OCI-LY7 (cell line): Measurements from ENCODE around the gene PCCA. TPM values are rescaled to one million over a fixed set of nuclear protein-coding genes. Genes with fewer than 3 reads are reported as not detected.

Experiments used
- BruUV-seq: library from RNA; stranded (reverse); fragments of 400-500 nt; replicated peaks from 2 replicates; lab custom pipeline; 2021; lab: Mats Ljungman, UMichigan
- CTCF ChIA-PET: fragments of 300-600 bp; sonication (Branson Sonifier 250); formaldehyde crosslinking; loops from one replicate; lab custom pipeline; 2022; ENCODE audit warnings: antibody characterized with exemption; ENCODE audit not compliant: unreplicated experiment; lab: Charles Lee
- POLR2A ChIA-PET: fragments of 300-600 bp; sonication (Branson Sonifier 250); formaldehyde crosslinking; loops from one replicate; lab custom pipeline; 2022; ENCODE audit warnings: antibody characterized with exemption; lab: Charles Lee
- DNase-seq: peaks from one replicate; pipeline ENCODE4 v3.0.0-alpha.2; 2015; ENCODE audit warnings: low spot score
- H2AFZ ChIP-seq: fragments of 200-600 bp; sonication (generic), shearing (Covaris generic); 2 replicates; pipeline ENCODE4 v1.6.1; 2014; ENCODE audit warnings: mild to moderate bottlenecking, antibody characterized with exemption, low read length, moderate library complexity
- H3K27ac ChIP-seq: fragments of 200-600 bp; sonication (generic); 2 replicates; pipeline ENCODE4 v1.5.1; 2014; ENCODE audit warnings: mixed run types, low read depth, mild to moderate bottlenecking, moderate library complexity, low read length, inconsistent platforms; ENCODE audit not compliant: poor library complexity, severe bottlenecking
- H3K36me3 ChIP-seq: fragments of 200-600 bp; sonication (generic); 2 replicates; pipeline ENCODE4 v1.6.1; 2014; ENCODE audit warnings: mild to moderate bottlenecking, antibody characterized with exemption, low read length, moderate library complexity, mixed read lengths; ENCODE audit not compliant: insufficient read depth
- H3K4me1 ChIP-seq: fragments of 200-600 bp; sonication (generic); 2 replicates; pipeline ENCODE4 v1.5.1; 2014; ENCODE audit warnings: mild to moderate bottlenecking, low read length; ENCODE audit not compliant: insufficient read depth, poor library complexity, severe bottlenecking
- H3K4me2 ChIP-seq: fragments of 200-600 bp; sonication (generic); 2 replicates; pipeline ENCODE4 v1.6.1; 2014; ENCODE audit warnings: mild to moderate bottlenecking, low read length
- H3K4me3 ChIP-seq: fragments of 200-600 bp; sonication (generic); 2 replicates; pipeline ENCODE4 v1.5.1; 2014; ENCODE audit warnings: mild to moderate bottlenecking, low read depth, low read length; ENCODE audit not compliant: poor library complexity, severe bottlenecking
- H3K79me2 ChIP-seq: fragments of 200-600 bp; sonication (generic); 2 replicates; pipeline ENCODE4 v1.6.1; 2016; ENCODE audit warnings: low read depth, mild to moderate bottlenecking, low read length, moderate library complexity, mixed read lengths; ENCODE audit not compliant: insufficient read depth
- H3K9me2 ChIP-seq: fragments of 200-600 bp; sonication (generic); 2 replicates; pipeline ENCODE4 v1.6.1; 2016; ENCODE audit warnings: mild to moderate bottlenecking, low read length, mixed read lengths; ENCODE audit not compliant: insufficient read depth
- H3K9me3 ChIP-seq: fragments of 200-600 bp; sonication (generic); 2 replicates; pipeline ENCODE4 v1.6.1; 2014; ENCODE audit warnings: mild to moderate bottlenecking, mixed run types, low read length, mixed read lengths
- H4K20me1 ChIP-seq: fragments of 200-600 bp; sonication (generic); 2 replicates; pipeline ENCODE4 v1.6.1; 2014; ENCODE audit warnings: mild to moderate bottlenecking, antibody characterized with exemption, low read length, moderate library complexity, mixed read lengths; ENCODE audit not compliant: insufficient read depth
- EZH2phosphoT487 ChIP-seq: fragments of 200-600 bp; sonication (generic); IDR thresholded peaks from 2 replicates; pipeline ENCODE4 v1.6.1; 2018; ENCODE audit warnings: low read depth, borderline replicate concordance, mild to moderate bottlenecking, mixed run types, antibody characterized with exemption, low read length, moderate library complexity, mixed read lengths
- intact Hi-C: fragments of 100-400 bp; cut with micrococcal nuclease; formaldehyde crosslinking; loops from one replicate; pipeline ENCODE4 v1.10.0; 2022; ENCODE audit not compliant: unreplicated experiment
- total RNA-seq, 2 experiments: library from RNA; depleted of rRNA in 1 of 2; stranded (reverse); fragments of >200 nt in 1 of 2; shearing (Covaris generic) in 1 of 2; gene quantifications; 2 replicates each; pipeline ENCODE4 v1.2.3, GENCODE V29; 2014 to 2022
- TF ChIP-seq, protein P1 (sequence below): fragments of 200-600 bp; sonication (generic); conservative IDR thresholded peaks from 2 replicates; pipeline ENCODE4 v1.5.1; 2014; ENCODE audit warnings: mild to moderate bottlenecking, antibody characterized with exemption, low read length, moderate library complexity, mixed read lengths

PCCA gene
- total RNA-seq, 2 experiments from 2014 or later = 2.7 to 7.2 TPM

GRCh38 chr13:100350601-100351000, 261.7 kb downstream of the PCCA start:
- no peak overlapping the region for H3K4me2 ChIP-seq
- TF ChIP-seq, protein P1, sequence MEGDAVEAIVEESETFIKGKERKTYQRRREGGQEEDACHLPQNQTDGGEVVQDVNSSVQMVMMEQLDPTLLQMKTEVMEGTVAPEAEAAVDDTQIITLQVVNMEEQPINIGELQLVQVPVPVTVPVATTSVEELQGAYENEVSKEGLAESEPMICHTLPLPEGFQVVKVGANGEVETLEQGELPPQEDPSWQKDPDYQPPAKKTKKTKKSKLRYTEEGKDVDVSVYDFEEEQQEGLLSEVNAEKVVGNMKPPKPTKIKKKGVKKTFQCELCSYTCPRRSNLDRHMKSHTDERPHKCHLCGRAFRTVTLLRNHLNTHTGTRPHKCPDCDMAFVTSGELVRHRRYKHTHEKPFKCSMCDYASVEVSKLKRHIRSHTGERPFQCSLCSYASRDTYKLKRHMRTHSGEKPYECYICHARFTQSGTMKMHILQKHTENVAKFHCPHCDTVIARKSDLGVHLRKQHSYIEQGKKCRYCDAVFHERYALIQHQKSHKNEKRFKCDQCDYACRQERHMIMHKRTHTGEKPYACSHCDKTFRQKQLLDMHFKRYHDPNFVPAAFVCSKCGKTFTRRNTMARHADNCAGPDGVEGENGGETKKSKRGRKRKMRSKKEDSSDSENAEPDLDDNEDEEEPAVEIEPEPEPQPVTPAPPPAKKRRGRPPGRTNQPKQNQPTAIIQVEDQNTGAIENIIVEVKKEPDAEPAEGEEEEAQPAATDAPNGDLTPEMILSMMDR = no peak
- TF ChIP-seq EZH2phosphoT487 = no peak
- H3K79me2 ChIP-seq = no peaks in the 10 kb centered on the region
- H3K36me3 ChIP-seq = no peaks in the 10 kb centered on the region
- H3K4me1 ChIP-seq = no peaks in the 10 kb centered on the region
- H3K4me3 ChIP-seq = no peak overlapping the region
- H4K20me1 ChIP-seq = no peaks in the 10 kb centered on the region
- no peak overlapping the region for H2AFZ ChIP-seq
- DNase-seq = no peak
- intact Hi-C loops = no loop called here
- no TSS peak for BruUV-seq
- ChIA-PET CTCF (no interaction called here), POLR2A (interaction anchor here (0.6 kb wide), 1 partner anchor 437 kb away, joined by 3 read pairs; no protein-coding TSS in a partner anchor)
- no peaks in the 10 kb centered on the region for H3K9me3 ChIP-seq
- no peaks in the 10 kb centered on the region for H3K9me2 ChIP-seq
- H3K27ac ChIP-seq = no peak overlapping the region

- Histone ChIP-seq H3K9me3 (no peaks in the 10 kb centered on the region), H3K4me1 (no peaks in the 10 kb centered on the region), H2AFZ (no peak overlapping the region), H3K27ac (no peak overlapping the region), H3K4me2 (no peak overlapping the region), H3K79me2 (no peaks in the 10 kb centered on the region), H4K20me1 (no peaks in the 10 kb centered on the region), H3K9me2 (no peaks in the 10 kb centered on the region), H3K36me3 (no peaks in the 10 kb centered on the region), H3K4me3 (no peak overlapping the region)
- POLR2A ChIA-PET = no interaction called here
- TF ChIP-seq, protein P1 = no peak
- TF ChIP-seq EZH2phosphoT487 = no peak
- DNase-seq = no peak
- BruUV-seq = no TSS peak
- intact Hi-C loops = no loop called here
- CTCF ChIA-PET = no interaction called here
Observed at GRCh38 chr13:100356426-100356825, 267.5 kb downstream of the PCCA start.

DNA sequence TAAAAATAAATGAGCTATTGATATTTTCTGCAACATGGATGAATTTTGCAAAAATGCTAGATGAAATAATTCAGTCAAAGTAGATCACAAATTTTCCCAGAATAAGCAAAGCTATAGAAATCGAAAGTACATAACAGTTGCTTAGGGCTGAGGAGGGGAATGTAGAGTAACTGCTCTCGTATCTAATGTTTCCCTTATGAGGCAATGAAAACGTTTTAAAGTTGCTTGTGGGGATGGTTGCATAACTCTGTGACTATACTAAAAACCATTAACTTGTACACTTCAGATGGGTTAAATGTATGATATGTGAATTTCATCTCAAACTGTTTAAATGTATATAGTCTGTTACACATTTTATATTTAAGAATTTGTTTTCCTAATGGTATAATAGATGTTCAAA, 268.0 kb downstream of the PCCA start:
- Histone ChIP-seq H4K20me1 (no peaks in the 10 kb centered on the region), H3K9me2 (no peaks in the 10 kb centered on the region), H3K4me1 (no peaks in the 10 kb centered on the region), H3K4me3 (no peak overlapping the region), H3K4me2 (no peak overlapping the region), H3K36me3 (no peaks in the 10 kb centered on the region), H3K79me2 (no peaks in the 10 kb centered on the region), H3K27ac (no peak overlapping the region), H2AFZ (no peak overlapping the region), H3K9me3 (no peaks in the 10 kb centered on the region)
- TF ChIP-seq, protein P1 = no peak
- no peak for TF ChIP-seq EZH2phosphoT487
- DNase-seq = no peak
- CTCF ChIA-PET = no interaction called here
- BruUV-seq = no TSS peak
- POLR2A ChIA-PET = no interaction called here
- intact Hi-C loops = no loop called here
